Inferior parietal cortex (tissue), 1 donor: ENCODE measurements around the gene DUSP3.
"Not testable (repeated sequence)": the region's sequence is repeated elsewhere in the genome, so short reads cannot be mapped to it uniquely, and the experiment has no call there.

Source experiments
- DNase-seq: peaks from one replicate; pipeline ENCODE4 v3.0.0-alpha.2; 2016; ENCODE audit errors: extremely low spot score

The DUSP3 gene

DNA sequence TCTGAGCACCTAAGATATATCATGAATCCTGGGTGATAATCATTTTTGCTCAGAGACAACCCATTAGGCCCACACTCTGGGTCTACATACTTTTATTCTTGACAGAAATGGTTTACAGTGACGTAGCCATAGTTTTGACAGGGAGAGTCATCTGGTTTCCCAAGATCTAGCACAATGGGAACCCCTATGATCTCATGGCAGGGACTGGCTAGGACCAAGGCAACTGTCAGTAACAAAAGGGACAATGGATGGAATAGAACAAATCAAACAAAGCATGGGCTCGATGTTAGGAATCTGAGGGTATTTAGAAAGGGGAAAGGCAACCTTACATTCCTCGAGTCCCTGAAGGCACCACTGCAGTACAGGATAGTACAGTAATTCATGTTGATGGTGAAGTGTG lies 22.0 kb upstream of the DUSP3 start:
- peak; percentile 29 for DNase-seq

DNA sequence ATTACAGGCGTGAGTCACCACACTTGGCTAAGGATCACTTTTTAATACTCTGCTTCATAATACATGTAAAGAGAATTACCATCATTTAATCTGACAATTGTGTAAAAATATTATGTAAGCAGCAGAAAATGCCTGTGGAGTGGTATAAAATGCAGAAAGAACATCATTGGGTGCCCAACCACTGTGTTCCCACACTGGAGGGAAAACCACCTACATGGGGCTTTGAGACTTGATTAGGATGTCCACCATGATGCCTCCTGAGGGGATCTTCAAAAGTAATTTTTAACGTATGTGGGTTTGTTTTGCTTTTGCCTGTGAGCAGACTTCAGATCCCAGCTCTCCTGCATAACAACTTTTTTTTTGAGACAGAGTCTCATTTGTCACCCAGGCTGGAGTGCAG lies 20.3 kb upstream of the DUSP3 start:
- DNase-seq, result no peak

DNA sequence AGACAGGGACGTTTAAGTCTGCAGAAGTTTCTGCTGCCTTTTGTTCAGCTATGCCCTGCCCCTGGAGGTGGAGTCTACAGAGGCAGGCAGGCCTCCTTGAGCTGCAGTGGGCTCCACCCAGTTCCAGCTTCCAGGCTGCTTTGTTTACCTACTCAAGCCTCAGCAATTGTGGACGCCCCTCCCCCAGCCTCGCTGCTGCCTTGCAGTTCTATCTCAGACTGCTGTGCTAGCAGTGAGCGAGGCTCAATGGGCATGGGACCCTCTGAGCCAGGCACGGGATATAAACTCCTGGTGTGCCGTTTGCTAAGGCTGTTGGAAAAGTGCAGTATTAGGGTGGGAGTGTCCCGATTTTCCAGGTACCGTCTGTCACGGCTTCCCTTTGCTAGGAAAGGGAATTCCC lies 19.2 kb upstream of the DUSP3 start:
- DNase-seq, result not testable (repeated sequence)

DNA sequence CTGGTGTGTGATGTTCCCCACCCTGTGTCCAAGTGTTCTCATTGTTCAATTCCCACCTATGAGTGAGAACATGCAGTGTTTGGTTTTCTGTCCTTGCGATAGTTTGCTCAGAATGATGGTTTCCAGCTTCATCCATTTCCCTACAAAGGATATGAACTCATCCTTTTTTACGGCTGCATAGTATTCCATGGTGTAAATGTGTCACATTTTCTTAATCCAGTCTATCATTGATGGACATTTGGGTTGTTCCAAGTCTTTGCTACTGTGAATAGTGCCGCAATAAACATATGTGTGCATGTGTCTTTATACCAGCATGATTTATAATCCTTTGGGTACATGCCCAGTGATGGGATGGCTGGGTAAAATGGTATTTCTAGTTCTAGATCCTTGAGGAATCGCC lies 13.9 kb upstream of the DUSP3 start:
- DNase-seq, result not testable (repeated sequence)

DNA sequence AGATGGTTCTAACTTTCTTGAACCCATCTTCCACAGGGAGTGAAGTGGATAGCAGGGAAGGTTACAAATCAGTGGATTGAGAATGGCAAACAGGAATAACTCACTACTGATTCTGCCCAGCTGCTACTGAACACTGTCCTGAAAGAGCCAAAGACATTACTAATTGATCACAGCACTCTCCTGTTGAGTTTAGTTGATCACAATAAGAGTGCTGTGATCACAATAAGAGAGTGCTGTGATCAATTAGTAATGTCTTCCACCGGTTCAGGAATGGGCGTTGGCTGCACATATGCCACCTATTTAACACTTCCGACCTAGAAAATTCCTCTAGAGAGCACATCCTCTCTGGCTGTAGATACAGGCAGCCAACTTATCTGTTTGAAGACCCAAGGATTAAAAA lies 12.8 kb upstream of the DUSP3 start:
- no peak for DNase-seq

DNA sequence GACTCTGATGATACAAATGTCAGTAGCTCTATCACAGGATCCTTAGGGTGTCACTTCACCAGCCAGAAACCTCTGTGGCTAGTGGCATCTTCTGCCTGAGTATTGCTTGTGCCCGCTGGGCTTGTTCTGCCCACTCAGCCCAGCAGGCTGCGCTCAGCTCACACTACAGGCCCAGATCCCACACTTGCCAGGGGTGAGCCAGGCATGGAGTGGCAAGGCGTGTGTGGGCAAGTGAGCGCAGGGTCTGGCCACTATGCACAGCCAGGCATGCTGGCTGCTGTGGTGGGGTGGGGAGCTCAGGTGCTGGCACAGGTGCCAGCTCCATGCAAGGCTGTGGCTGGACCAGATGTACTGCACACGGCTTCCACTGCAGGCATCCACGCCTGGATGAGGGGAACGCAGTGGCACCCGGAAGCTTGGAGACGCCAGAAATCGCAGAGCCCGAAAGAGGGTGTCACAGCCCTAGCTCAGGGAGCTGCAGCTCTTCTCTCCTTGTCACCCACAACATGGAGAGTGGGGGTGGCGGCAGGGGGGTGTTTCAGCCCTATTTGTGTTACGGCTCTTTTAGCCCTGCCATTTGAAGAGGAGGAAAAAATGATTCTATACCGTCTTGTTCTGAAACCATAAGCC lies 11.6 kb upstream of the DUSP3 start:
- no peak for DNase-seq

DNA sequence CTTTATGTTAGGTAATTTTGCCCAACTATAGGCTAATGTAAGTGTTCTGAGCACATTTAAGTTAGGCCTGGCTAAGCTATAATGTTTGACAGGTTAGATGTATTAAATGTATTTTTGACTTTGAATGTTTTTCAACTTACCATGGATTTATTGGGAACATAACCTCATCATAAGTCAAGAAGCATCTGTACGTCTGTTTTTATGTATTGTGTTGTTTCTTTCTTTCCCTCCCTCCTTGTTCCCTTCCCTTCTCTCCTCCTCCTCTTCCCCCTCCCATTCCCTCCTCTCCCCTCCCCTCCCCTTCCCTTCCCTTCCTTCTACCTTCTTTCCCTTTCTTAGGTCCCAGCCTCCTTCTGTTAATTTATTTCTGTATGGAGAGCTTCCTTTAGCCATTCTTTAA lies 10.7 kb upstream of the DUSP3 start:
- DNase-seq, result no peak

DNA sequence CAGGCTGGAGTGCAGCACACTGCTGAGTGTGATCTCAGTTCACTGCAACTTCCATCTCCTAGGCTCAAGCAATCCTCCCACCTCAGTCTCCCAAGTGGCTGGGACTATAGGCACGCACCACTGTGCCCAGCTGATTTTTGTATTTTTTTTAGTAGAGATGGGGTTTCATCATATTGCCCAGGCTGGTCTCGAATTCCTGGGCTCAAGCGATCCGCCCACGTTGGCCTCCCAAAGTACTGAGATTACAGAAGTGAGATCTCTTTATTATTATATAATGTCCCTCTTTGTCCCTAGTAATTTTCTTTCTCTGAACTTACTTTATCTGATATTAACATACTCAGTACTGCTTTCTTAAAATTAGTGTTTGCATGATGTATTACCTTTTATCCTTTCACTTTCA lies 9.8 kb upstream of the DUSP3 start:
- no peak for DNase-seq

DNA sequence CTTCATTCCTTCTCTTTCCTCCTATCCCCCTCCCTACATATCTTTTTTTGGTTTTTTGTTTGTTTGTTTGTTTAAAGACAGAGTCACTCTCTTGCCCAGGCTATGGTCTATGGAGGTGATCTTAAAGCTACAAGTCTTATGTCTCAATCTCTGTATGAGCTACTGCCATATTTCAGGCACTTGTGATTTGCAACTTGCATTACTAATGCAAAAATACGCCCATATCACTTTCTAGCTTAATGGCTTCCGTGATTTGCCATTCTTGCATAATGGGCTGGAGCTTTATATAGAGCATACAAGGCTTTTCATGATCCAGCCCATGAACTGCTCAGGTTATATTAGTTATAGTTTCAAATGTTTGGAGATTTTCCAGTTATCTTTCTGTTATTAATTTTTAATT lies 9.0 kb upstream of the DUSP3 start:
- DNase-seq, result no peak

DNA sequence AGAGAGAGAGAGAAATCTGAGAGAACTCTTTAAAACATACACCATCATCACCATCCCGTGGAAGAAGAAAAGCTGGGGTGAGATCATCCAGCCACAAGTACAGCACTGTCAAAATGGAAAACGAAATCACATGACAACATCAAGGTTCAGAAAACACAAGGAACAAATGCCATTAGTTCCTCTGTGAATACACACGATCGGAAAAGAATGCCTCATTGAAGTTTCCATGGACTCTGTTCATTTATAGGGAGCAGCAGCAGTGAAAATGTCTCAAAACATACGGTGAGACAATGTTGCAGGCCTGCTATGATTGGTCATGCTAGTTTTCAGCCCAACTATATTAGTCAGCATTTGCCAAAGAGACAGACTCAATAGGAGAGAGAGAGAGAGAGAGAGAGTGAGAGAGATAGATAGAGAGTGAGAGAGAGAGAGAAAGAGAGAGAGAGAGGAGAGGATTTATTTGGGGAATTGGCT lies 5.9 kb upstream of the DUSP3 start:
- peak; percentile 56 for DNase-seq

DNA sequence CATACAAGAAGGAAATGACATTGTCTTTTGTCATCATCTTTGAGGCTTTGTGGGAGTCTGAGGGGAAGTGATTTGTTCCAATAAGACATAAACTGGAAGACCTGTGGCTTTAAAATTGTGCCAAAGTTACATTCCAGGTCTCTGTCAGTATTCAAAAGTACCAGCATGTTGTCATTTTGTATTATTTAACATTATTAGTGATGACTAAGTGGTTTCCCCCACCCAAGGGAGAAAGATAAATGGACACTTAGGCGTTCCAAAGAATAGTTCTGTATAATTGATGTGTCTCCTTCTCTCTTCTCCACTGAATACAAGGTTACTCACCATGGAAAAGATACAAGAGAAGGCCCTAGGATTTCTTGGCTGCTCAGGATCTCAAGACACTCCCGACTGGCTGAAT lies 5.3 kb upstream of the DUSP3 start:
- DNase-seq, result no peak

DNA sequence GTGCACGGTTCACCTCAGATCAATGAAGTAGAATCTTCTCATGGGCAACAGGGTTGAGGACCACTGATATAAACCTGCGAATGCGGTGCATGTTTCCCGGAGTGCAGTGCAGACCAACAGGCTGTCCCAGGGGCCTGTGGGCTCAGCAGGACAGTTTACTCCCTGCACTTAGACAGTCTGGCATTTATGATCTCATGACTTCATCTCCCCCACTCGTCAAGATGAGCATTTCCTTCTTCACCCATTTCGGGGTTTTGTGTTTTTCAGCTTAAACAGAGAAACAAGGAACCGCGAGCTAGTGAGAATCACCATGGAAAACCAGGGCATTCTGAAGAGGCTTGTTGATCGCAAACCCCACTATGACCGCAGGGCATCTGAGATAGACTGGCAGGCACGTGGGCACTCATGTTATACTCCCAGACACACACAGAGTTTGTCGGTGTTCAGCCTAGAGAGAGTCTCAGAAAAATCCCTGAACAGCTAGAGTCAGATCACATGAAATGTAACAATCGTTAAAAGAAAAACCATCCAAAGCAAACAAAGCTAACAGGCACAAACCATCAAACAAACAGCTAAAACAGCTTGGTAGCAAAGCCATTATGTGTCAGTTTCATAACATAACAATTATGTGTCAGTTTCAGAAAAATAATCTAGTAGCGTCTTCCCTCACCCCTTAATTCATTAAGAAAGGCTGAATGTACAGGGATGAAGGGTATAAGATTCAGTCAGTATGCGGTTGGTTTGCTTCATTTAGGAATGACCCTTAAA lies 4.3 kb upstream of the DUSP3 start:
- DNase-seq, result no peak

DNA sequence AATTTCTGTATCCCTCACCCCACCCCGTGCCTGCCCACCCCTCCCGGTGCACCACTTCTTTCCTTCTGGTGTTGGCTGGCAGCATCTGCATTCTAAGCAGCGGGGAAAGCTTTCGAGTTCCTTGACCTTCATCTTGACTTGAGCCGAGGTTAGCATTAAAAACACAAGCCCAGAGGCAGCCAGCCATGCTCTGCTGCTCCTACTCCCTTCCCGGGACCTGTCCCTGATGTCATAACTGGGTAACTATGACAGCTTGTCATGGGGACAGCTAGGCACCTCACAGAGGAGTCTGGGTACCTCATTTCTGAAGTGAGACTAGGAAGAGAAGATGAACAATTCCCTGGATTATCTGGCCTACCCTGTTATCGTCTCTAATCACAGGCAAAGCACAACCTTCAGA lies 1.4 kb upstream of the DUSP3 start, which contains the start of gene CFAP97D1:
Gene CFAP97D1, plus strand, starts transcription at position 301 of the 400 bp plus-strand sequence. Its CDS starts 28 bp downstream, at position 329.
- DNase-seq, result no peak

DNA sequence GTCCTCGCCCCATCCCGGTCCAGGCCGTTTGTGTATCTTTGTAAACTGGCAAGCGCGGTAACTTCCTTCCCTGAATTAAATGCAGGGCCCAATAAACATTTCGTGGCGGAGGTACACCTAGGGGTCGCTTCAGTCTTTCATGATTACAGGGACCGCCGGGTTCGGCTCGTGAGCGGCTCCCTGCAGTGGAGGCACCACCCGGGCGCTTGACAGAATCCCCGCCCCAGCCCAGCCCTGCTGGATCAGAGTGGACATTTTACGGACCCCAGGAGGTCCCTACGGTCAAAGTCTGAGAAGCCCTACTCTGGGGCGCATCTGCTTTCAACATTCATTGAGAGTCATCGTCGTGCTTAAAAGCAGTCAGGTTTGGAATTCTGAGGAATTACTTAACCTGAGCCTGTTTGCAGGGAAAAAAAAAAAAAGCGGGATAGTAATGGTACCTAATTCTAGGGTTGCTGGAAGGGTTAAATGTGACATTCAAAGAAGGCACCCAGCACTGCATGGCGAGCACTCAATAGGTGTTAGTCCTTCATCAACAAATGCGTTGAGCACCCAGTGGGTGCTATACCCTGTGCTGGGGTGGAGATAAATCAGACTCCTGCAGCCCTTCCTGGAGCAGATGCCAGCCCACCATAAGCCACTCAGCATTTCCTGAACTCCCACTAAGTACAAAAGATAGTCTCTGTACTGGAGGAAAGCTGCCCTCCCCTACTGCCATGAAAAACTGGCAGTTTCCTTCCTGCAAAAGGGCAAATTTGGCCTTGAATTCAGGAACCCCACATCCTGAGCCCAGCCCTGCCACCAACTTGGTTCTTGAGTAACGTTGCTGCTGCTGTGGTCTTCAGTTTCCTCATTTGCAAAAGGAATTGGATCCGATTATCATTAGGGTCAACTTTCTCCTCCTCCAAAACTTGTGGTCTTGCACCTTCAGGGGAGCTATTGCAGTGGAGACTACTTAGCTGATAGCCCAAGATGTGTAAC lies 658 bp upstream of the DUSP3 start:
- DNase-seq, result peak; percentile 22

DNA sequence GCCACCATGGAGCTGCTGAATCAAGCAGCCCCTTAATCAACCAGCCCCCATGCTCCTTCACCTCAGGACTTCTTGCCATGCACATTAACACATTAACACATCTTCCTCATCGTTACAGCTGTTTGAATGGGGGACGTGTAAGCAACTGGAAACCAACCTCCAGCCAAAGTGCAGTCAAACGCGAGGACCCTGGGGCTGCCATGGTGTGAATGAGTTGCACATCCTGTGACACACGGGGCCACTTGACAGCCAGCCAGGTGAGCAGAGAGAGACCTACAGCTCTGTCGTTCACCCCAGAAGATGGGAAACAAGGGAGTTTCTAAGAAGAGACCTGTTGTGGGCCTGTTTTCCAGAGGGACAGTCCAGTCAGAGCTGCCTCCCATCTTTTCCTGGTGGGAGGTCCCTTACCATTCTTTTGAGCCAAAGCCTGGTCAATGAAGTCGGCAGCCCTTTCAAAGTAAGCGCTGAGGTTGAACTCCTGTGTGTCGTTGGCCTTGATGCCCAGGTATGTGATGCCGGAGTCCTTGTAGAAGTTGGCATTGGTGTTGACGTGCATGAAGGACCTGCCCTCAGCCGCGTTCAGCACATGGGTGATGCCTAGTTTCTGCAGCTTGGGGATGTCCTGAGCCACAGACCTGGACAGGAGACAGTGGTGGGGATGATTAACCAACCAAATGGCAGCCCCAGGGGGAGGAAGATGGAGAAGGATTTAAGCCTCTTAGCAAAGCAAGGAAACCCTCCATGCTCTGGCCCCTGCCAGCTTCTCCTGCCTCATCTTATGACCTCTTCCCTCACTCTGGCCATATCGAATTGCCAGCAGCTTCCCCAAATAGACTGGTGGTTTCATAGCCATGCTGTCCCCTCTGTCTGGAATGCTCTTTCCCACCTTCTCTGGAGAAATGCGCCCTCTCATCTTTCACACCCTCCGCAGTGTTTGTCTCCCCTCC lies 4.2 kb downstream of the DUSP3 start:
- no peak for DNase-seq

DNA sequence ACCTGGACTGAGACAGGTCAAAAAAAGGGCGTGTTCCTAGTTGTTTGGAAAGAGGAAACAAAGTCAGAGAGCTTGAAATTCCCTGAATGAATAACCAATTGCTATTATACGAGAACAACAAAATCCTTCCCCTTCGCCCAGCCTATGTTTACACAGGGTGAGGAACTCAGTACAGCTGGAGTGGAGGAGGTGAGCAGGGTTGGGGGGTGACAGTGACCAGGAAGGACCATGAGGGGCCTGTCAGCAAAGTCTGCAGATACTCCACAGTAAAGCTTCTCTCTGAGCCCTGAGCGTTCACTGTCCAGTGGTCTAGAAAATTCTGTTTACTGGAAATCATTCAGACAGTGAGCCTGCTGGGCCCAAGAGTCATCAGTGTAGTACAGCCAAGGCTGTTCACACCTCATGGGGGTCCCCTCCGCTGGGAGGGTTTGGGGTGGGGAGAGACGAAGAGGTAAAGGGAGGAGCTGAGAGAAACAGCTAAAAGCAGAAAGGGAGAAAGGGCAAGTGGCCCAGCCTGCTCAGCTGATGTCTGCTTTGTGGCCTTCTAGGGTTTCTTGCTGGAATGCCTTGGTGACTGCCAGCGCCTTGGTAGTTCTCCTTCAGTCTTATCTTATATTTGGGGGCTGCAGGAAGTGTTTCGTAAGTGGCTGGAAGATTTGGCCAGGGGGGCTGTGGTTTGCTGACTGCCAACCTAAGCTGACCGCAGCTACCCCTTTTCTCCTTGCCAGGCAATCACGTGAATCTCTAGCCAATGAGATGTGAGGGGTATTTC lies 5.7 kb downstream of the DUSP3 start:
- DNase-seq, result no peak

DNA sequence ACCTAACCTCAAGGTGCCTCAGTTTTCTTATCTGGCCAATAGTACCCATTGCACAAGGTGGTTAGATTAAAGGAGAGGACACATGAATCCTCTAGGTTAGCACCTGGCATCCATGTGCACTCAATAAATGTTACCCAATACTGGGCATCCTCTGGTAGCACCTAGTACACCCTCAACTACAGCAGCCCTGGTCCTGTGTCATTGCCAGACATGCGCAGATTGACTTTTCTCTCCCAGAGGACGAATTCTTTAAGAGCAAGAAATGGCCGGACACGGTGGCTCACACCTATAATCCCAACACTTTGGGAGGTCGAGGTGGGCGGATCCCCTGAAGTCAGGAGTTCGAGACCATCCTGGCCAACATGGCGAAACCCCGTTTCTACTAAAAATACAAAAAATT lies 7.3 kb downstream of the DUSP3 start:
- no peak for DNase-seq

DNA sequence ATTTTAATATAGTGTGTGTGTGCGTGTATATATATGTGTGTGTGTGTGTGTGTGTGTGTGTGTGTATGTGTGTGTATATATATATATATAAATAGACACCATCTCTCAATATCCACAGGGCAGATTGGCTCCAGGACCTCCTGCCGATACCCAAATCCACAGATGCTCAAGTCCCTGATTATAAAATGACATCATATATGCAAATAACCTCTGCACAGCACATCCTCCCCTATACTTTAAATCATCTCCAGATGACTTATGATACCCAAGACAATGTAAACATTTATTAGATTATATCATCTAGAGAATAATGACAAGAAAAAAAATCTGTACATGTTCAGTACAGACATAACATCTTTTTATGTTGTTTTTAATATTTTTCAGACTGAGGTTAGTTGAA lies 7.8 kb downstream of the DUSP3 start:
- DNase-seq, result no peak

DNA sequence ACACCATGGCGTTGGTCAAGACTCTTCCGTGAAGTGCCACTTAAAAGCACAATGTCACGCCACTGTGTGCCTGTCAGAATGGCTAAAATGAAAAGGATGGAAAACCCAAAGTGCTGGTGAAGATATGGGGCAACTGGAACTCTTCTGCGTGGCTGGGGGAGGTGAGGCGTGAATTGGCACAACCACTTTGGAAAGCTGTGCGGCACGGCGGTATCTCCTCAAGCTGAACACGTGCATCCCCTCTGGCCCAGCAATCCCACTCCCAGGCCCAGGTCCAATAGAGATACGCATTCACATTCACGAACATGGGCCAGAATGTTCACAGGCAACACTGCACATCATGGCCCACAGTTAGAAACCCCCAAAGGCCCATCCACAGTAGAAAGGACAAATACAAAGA lies 8.9 kb downstream of the DUSP3 start:
- no peak for DNase-seq

DNA sequence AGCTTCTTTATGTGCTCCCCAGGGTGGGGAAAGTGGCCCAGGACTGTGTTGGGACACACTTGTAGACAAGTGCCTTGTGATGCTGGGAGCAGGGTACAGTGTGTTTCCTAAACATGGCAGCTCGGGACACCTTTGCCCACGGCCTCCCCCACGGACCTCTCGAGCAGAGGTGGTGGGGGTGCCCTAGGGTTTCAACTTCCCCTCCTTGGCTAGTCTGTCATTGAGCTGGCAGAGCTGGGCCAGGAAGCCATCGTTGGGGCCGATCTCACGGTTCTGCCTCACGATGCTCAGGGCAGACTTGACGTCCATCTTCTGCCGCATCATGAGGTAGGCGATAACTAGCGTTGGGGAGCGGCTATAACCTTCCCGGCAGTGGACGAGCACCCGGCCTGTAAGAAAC lies 9.4 kb downstream of the DUSP3 start:
- no peak for DNase-seq
